ENCODE measurements around the gene TBCK. TPM values are rescaled to one million over a fixed set of nuclear protein-coding genes. Genes with fewer than 3 reads are reported as not detected.

TBCK gene
- total RNA-seq, 1 donor from 2014 or later = 81.4 TPM

DNA sequence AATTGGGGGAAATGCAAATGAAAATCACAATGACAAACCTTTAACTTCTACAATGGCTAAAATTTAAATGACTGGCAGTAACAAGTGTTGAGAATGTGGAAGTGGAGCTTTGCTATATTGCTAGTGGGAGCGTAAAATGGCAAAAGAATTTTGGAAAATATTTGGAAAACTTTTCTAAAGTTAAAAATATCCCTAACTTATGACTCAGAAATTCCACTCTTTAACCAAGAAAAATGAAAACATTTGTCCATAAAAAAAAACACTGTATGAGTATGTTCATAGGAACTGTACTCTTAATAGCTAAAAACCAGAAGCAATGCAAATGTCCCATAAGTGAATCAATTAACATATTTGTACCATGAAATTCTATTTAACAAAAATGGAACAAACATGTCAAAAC lies 3.6 kb downstream of the TBCK start:
- Mint-ChIP-seq H3K4me3 (ENCODE audit: unreplicated experiment) (no peak overlapping the region), H3K4me1 (ENCODE audit: low read depth, unreplicated experiment) (no peaks in the 10 kb centered on the region), H3K27me3 (ENCODE audit: unreplicated experiment) (no peaks in the 10 kb centered on the region), H3K27ac (ENCODE audit: unreplicated experiment) (no peak overlapping the region), H3K36me3 (ENCODE audit: unreplicated experiment) (no peaks in the 10 kb centered on the region), H3K9me3 (ENCODE audit: unreplicated experiment) (no peaks in the 10 kb centered on the region)
- TF ChIP-seq CTCF (IDR thresholded peaks at IDR 0.05; ENCODE audit: partially characterized antibody, unreplicated experiment) = no peak
- DNase-seq = no peak

GRCh38 chr4:106306561-106306960 lies 9.4 kb downstream of the TBCK start:
- peaks cover 4% of the 10 kb centered on the region for H3K27me3 Mint-ChIP-seq (ENCODE audit: unreplicated experiment)
- no peak overlapping the region for H3K27ac Mint-ChIP-seq (ENCODE audit: unreplicated experiment)
- H3K4me3 Mint-ChIP-seq (ENCODE audit: unreplicated experiment) = no peak overlapping the region
- H3K9me3 Mint-ChIP-seq (ENCODE audit: unreplicated experiment) = no peaks in the 10 kb centered on the region
- H3K4me1 Mint-ChIP-seq (ENCODE audit: low read depth, unreplicated experiment) = peaks cover 10% of the 10 kb centered on the region
- H3K36me3 Mint-ChIP-seq (ENCODE audit: unreplicated experiment) = no peaks in the 10 kb centered on the region
- no peak for TF ChIP-seq CTCF (IDR thresholded peaks at IDR 0.05; ENCODE audit: partially characterized antibody, unreplicated experiment)
- DNase-seq = no peak

GRCh38 chr4:106305435-106306055 lies 10.5 kb downstream of the TBCK start:
- Mint-ChIP-seq H3K27ac (ENCODE audit: unreplicated experiment) (no peak overlapping the region), H3K9me3 (ENCODE audit: unreplicated experiment) (no peaks in the 10 kb centered on the region), H3K4me1 (ENCODE audit: low read depth, unreplicated experiment) (peaks cover 10% of the 10 kb centered on the region), H3K36me3 (ENCODE audit: unreplicated experiment) (no peaks in the 10 kb centered on the region), H3K4me3 (ENCODE audit: unreplicated experiment) (no peak overlapping the region), H3K27me3 (ENCODE audit: unreplicated experiment) (peaks cover 4% of the 10 kb centered on the region)
- DNase-seq = no peak
- no peak for TF ChIP-seq CTCF (IDR thresholded peaks at IDR 0.05; ENCODE audit: partially characterized antibody, unreplicated experiment)

GRCh38 chr4:106304632-106305031 lies 11.4 kb downstream of the TBCK start:
- no peak overlapping the region for H3K27ac Mint-ChIP-seq (ENCODE audit: unreplicated experiment)

More at GRCh38 chr4:106304632-106305031, 11.4 kb downstream of the TBCK start:
- DNase-seq = no peak
- no peak for TF ChIP-seq CTCF (IDR thresholded peaks at IDR 0.05; ENCODE audit: partially characterized antibody, unreplicated experiment)
- H3K36me3 Mint-ChIP-seq (ENCODE audit: unreplicated experiment) = peaks cover 3% of the 10 kb centered on the region
- H3K9me3 Mint-ChIP-seq (ENCODE audit: unreplicated experiment) = no peaks in the 10 kb centered on the region
- H3K27me3 Mint-ChIP-seq (ENCODE audit: unreplicated experiment) = peaks cover 4% of the 10 kb centered on the region
- H3K4me1 Mint-ChIP-seq (ENCODE audit: low read depth, unreplicated experiment) = peaks cover 10% of the 10 kb centered on the region
- H3K4me3 Mint-ChIP-seq (ENCODE audit: unreplicated experiment) = no peak overlapping the region

All from glutamatergic neuron (in vitro differentiated cells).